Muscle of leg (tissue), 11 donors: ENCODE data around the gene TUBG1. TPM values are rescaled to one million over a fixed set of nuclear protein-coding genes. Genes with fewer than 3 reads are reported as not detected.
"Not testable (repeated sequence)": the region's sequence is repeated elsewhere in the genome, so short reads cannot be mapped to it uniquely, and the experiment has no call there.

Source experiments
- DNase-seq: peaks from one replicate; pipeline ENCODE4 v3.0.0; 2013
- H3K27ac ChIP-seq: one replicate; pipeline ENCODE4 v1.5.1; 2013; ENCODE audit warnings: mild to moderate bottlenecking, low read length, control low read depth
- H3K27me3 ChIP-seq: one replicate; pipeline ENCODE4 v1.6.1; 2013; ENCODE audit warnings: low read length; ENCODE audit not compliant: control insufficient read depth, insufficient read depth
- H3K36me3 ChIP-seq: one replicate; pipeline ENCODE4 v1.6.1; 2013; ENCODE audit warnings: low read length; ENCODE audit not compliant: control insufficient read depth, insufficient read depth
- H3K4me1 ChIP-seq: one replicate; pipeline ENCODE4 v1.6.1; 2013; ENCODE audit warnings: low read length; ENCODE audit not compliant: control insufficient read depth, insufficient read depth
- H3K4me3 ChIP-seq: one replicate; pipeline ENCODE4 v1.5.1; 2013; ENCODE audit warnings: low read length, control low read depth
- H3K9me3 ChIP-seq: replicated peaks from 2 replicates; pipeline ENCODE4 v1.6.1; 2013; ENCODE audit warnings: low read depth, low read length; ENCODE audit not compliant: control insufficient read depth
- WGBS: methylation state at CpG from one replicate; pipeline ENCODE4 v1.1.5; 2013; ENCODE audit warnings: missing lambda C conversion rate; ENCODE audit not compliant: insufficient coverage; 5-methylcytosine and 5-hydroxymethylcytosine counted together
- polyA plus RNA-seq, 8 donors: library from polyadenylated mRNA; unstranded; fragments of 120-200 nt; gene quantifications; one replicate each; pipeline versions ENCODE4 v1.2.1 to v1.2.3, GENCODE V29; 2013; ENCODE audit warnings: inconsistent platforms in 1 of 8, low replicate concordance in 1 of 8; ENCODE audit not compliant: insufficient read length in 8 of 8, insufficient read depth in 1 of 8
- total RNA-seq: library from RNA; stranded (reverse); fragments of 120-200 nt; gene quantifications from one replicate; pipeline ENCODE4 v1.2.4, GENCODE V29; 2013

The TUBG1 gene
- total and polyA plus RNA-seq, 9 donors, result 22.2 to 43.5 (median 38.0) TPM

- no peak overlapping the region for H3K27ac ChIP-seq
- no peak for DNase-seq
- peaks cover 10% of the 10 kb centered on the region for H3K36me3 ChIP-seq
- no peaks in the 10 kb centered on the region for H3K27me3 ChIP-seq
- no peak overlapping the region for H3K4me3 ChIP-seq
- no peaks in the 10 kb centered on the region for H3K9me3 ChIP-seq
- peaks cover 7% of the 10 kb centered on the region for H3K4me1 ChIP-seq
- no CpG with 5 or more reads among the region's 7 CpGs for WGBS
Measured at GRCh38 chr17:42603318-42603717, 6.2 kb upstream of the TUBG1 start.

DNA sequence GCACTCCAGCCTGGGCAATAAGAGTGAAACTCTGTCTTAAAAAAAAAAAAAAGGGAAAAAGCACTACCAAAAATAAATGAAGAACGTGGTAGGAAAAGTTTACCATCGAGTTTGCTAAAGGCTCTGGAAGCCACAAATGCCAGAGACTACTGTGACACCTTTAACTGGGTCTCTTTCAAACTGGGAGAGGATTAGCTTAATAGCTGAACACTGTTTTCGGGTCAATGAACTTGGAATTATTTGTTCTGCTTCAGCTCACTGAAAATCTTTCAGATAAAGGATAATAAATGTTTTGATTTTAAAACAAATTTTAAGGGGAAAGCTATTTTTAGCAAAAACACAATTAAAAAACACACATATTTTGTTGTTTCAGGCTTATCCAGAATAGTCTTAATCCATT is 1.7 kb upstream of the TUBG1 start:
- no peak overlapping the region for H3K4me3 ChIP-seq
- no peaks in the 10 kb centered on the region for H3K27me3 ChIP-seq
- H3K27ac ChIP-seq, result no peak overlapping the region
- peaks cover 11% of the 10 kb centered on the region for H3K36me3 ChIP-seq
- DNase-seq, result no peak
- peaks cover 14% of the 10 kb centered on the region for H3K4me1 ChIP-seq
- WGBS, result 60% methylated on average over 1 of the region's 3 CpGs
- no peaks in the 10 kb centered on the region for H3K9me3 ChIP-seq

DNA sequence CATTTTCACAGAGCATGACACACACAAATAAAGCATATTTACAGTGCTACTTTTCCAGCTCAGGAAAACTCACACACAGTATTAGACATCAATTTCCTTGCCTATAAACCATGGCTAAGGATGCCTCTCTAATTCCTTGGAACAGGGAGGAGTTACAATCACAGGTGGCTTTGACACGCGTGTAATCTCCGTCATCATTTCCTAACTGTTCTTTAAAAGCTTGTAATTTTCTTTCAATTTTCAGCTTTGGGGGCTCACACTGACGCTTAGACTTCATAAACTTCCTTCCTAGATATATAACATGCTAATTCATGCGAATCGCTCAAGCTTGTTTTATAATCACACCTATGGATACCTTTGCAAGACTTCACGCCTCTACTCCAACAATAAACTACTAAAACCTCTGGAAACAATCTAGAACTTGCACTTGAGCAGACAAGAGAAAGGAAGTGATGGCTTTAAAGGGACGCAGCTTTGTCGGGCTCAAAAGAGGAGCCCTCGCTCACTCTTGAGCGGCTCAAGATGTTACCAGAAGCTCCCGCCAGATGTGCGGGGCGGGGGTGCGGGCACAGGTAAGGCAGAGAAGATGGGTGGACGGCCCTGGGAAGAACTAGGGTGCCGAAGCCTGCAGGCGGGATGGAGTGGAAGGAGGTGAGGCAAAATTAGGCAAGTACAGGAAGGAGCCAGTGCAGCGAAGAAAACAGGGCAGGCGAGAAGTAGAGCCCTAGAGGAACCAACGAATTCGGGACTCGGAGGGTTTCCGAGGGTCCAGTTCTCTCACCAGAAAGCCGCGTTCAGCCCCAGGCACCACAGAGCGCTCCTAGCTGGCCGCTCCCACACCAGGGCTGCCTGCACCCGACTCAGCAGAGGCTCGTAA is 940 bp upstream of the TUBG1 start:
- peak; percentile 15 for DNase-seq
- WGBS, result 1% methylated on average over 26 of the region's 30 CpGs
- peak overlapping the region; percentile 93 for H3K27ac ChIP-seq
- no peaks in the 10 kb centered on the region for H3K27me3 ChIP-seq
- H3K36me3 ChIP-seq, result peaks cover 19% of the 10 kb centered on the region
- no peaks in the 10 kb centered on the region for H3K9me3 ChIP-seq
- H3K4me1 ChIP-seq, result peaks cover 14% of the 10 kb centered on the region
- H3K4me3 ChIP-seq, result peak overlapping the region; percentile 89

DNA sequence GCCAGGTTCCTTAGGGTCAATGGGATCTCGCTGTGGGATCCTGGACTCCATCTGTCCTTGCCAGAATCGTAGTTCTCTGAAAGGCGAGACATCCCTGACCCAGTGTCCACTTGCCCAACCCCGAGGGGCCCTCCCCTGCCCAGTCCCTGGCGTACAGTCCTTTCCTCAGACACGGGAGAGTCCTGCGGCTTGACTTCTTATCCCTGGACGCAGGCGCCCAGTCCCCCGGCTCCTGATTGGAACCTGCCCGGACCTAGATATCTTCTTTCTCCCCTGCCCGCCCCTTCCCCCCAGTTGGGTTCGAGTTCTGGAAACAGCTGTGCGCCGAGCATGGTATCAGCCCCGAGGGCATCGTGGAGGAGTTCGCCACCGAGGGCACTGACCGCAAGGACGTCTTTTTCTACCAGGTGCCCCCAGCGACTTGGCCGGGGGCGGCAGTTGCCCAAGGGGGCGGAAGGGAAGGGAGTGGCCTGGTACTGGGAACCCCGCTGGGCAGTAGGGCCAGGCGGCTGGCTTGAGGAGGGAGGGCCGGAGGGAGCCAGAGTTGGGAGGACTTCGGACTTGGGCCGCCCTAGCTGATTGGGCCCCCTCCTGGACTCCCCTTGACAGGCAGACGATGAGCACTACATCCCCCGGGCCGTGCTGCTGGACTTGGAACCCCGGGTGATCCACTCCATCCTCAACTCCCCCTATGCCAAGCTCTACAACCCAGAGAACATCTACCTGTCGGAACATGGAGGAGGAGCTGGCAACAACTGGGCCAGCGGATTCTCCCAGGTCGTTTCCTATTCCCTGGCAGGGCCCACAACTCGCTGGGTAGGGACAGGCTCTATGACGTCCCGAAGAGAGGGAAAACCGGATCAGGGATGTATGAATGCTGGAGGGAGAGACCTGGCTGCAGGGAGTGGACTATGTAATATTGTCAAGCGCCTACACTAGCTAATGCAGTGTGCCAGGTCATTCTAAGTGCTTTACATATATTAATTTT is 625 bp downstream of the TUBG1 start:
- WGBS, result 14% methylated on average over 21 of the region's 42 CpGs
- Histone ChIP-seq H3K36me3 (peaks cover 34% of the 10 kb centered on the region), H3K27ac (peak overlapping the region; percentile 86), H3K4me3 (peak overlapping the region; percentile 85), H3K4me1 (peaks cover 14% of the 10 kb centered on the region)
- not testable (repeated sequence) for H3K27me3 ChIP-seq, H3K9me3 ChIP-seq, DNase-seq

DNA sequence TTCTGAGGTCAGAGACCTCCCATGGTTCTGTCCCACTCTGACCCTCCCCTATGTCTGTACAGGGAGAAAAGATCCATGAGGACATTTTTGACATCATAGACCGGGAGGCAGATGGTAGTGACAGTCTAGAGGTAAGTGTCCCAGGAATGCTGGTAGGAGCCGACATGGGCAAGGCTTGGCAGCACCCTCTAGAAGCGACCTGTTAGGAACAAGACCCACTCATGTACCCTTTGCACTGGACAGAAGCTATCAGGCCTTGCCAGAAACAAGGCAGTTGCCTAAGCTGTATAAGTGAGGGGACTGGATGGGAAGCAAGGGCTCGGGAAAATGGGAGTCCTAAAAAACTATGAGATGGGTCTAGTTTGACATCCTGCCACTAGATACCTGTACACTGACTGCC is 2.5 kb downstream of the TUBG1 start:
- Histone ChIP-seq H3K4me1 (peaks cover 11% of the 10 kb centered on the region), H3K27ac (no peak overlapping the region), H3K4me3 (no peak overlapping the region), H3K9me3 (no peaks in the 10 kb centered on the region), H3K27me3 (no peaks in the 10 kb centered on the region), H3K36me3 (peaks cover 44% of the 10 kb centered on the region)
- no peak for DNase-seq
- no CpG with 5 or more reads among the region's 4 CpGs for WGBS

DNA sequence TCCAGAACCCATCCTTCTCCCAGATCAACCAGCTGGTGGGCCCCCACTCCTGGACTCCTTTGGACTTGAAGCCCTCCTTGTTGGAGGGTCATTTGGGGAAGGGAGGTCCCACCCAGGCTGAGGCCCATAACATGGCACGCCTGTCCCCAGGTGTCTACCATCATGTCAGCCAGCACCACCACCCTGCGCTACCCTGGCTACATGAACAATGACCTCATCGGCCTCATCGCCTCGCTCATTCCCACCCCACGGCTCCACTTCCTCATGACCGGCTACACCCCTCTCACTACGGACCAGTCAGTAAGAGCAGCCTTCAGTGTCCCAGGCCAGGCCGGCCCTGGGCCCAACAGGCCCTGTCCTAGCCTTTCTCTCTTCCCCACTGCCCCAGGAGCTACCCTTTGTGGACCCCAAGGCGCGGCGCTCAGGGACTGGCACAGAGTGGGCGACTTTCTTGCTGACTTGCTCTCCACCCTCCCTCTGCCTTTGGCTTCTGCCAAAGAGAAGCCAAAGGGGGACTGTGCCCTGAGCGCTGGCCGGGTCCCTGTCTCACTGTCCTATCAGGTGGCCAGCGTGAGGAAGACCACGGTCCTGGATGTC is 4.3 kb downstream of the TUBG1 start:
- H3K27ac ChIP-seq, result no peak overlapping the region
- peaks cover 44% of the 10 kb centered on the region for H3K36me3 ChIP-seq
- no peak for DNase-seq
- no peak overlapping the region for H3K4me3 ChIP-seq
- WGBS, result 92% methylated on average over 11 of the region's 17 CpGs
- H3K9me3 ChIP-seq, result no peaks in the 10 kb centered on the region
- H3K4me1 ChIP-seq, result peaks cover 23% of the 10 kb centered on the region
- H3K27me3 ChIP-seq, result no peaks in the 10 kb centered on the region

GRCh38 chr17:42617956-42618431 is 8.5 kb downstream of the TUBG1 start:
- peak; percentile 20 for DNase-seq

DNA sequence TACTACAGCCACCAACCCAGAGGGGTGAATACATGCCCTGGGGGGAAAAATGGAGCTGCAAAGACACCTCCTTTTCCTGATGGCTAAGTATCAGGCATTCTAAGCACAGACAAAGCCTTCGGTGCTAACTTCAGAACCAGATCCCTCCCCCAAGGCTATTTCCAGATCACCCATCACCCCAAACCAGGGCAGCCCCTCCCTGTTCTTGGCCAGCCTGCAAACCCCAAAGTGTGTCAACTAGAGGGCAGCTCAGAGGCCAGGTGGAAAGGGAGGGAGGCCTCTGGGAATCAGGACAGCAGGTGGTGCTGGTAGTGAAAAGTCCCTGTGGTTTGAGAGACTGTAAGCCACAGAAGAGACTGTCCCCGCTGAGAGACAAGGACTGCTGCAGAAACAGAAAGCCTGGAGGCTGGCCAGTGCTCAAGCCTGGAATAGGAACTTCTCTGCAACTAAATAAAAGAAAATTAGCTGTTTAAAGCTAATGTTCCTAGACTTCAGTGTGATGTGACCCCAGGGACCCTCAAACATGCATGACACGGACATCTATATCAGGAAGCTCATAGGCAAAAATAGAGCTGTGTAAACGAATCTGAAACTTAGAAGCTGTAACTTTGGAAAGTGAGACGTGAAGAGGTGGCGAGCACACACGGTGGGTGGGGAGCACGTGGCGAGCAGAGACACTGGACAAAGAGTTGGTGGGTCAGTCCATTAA is 9.1 kb downstream of the TUBG1 start:
- 44% methylated on average over 6 of the region's 9 CpGs for WGBS
- Histone ChIP-seq H3K27me3 (no peaks in the 10 kb centered on the region), H3K27ac (peak overlapping the region; percentile 85), H3K9me3 (no peaks in the 10 kb centered on the region), H3K4me1 (peaks cover 20% of the 10 kb centered on the region), H3K36me3 (peaks cover 25% of the 10 kb centered on the region), H3K4me3 (no peak overlapping the region)
- DNase-seq, result peak; percentile 82

More at GRCh38 chr17:42617956-42618431, 8.5 kb downstream of the TUBG1 start:
- Histone ChIP-seq H3K36me3 (peaks cover 31% of the 10 kb centered on the region), H3K4me3 (no peak overlapping the region), H3K27ac (peak overlapping the region; percentile 85), H3K9me3 (no peaks in the 10 kb centered on the region), H3K4me1 (peaks cover 20% of the 10 kb centered on the region), H3K27me3 (no peaks in the 10 kb centered on the region)
- 41% methylated on average over 2 of the region's 4 CpGs for WGBS

GRCh38 chr17:42621987-42622386 is 12.5 kb downstream of the TUBG1 start:
- H3K9me3 ChIP-seq, DNase-seq, H3K36me3 ChIP-seq, H3K4me3 ChIP-seq, H3K27me3 ChIP-seq, H3K27ac ChIP-seq: not testable (repeated sequence)
- 90% methylated on average over 3 of the region's 3 CpGs for WGBS
- H3K4me1 ChIP-seq, result peaks cover 20% of the 10 kb centered on the region
